Measurements from ENCODE around the gene WNT7B.

Gene WNT7B

GRCh38 chr22:45994491-45995404, 17.8 kb upstream of the WNT7B start:
- DNase-seq, result peak; percentile 23

GRCh38 chr22:45993841-45994240, 16.9 kb upstream of the WNT7B start:
- no peak for DNase-seq

- no peak for DNase-seq
Measured at GRCh38 chr22:45993143-45993692, 16.3 kb upstream of the WNT7B start.

- no peak for DNase-seq
Measured at GRCh38 chr22:45992737-45993136, 15.8 kb upstream of the WNT7B start.

GRCh38 chr22:45991098-45991497, 14.1 kb upstream of the WNT7B start:
- DNase-seq, result no peak

GRCh38 chr22:45987136-45987861, 10.3 kb upstream of the WNT7B start:
- DNase-seq, result no peak

- DNase-seq, result no peak
Measured at GRCh38 chr22:45984316-45984916, 7.5 kb upstream of the WNT7B start.

- no peak for DNase-seq
Measured at GRCh38 chr22:45983797-45984196, 6.8 kb upstream of the WNT7B start.

GRCh38 chr22:45980761-45981160, 3.8 kb upstream of the WNT7B start:
- DNase-seq, result no peak

- no peak for DNase-seq
Measured at GRCh38 chr22:45980268-45980570, 3.3 kb upstream of the WNT7B start.

- no peak for DNase-seq
Measured at GRCh38 chr22:45978275-45978713, 1.3 kb upstream of the WNT7B start.

- DNase-seq, result peak; percentile 49
Measured at GRCh38 chr22:45977551-45978274, 751 bp upstream of the WNT7B start.

- peak; percentile 31 for DNase-seq
Measured at GRCh38 chr22:45976254-45977002, 534 bp downstream of the WNT7B start.

- DNase-seq, result peak; percentile 18
Measured at GRCh38 chr22:45975164-45976161, 1.5 kb downstream of the WNT7B start.

GRCh38 chr22:45974498-45974897, 2.5 kb downstream of the WNT7B start:
- DNase-seq, result no peak

GRCh38 chr22:45972889-45973253, 4.1 kb downstream of the WNT7B start:
- DNase-seq, result no peak

- no peak for DNase-seq
Measured at GRCh38 chr22:45972091-45972888, 4.7 kb downstream of the WNT7B start.

- no peak for DNase-seq
Measured at GRCh38 chr22:45971408-45972028, 5.4 kb downstream of the WNT7B start.

- no peak for DNase-seq
Measured at GRCh38 chr22:45970705-45971407, 6.1 kb downstream of the WNT7B start.

Data from NCI-H1105 treated with DMSO at 0.1 percent for 48 hours (cell line).